Esophagus squamous epithelium (tissue), 4 donors: ENCODE measurements around the gene BEND4.

Experiments used
- POLR2A ChIP-seq, 4 donors: fragments of 450-650 bp; IDR thresholded peaks; one replicate each; pipeline ENCODE4 v1.6.1; 2017; ENCODE audit warnings: antibody characterized with exemption in 4 of 4, mild to moderate bottlenecking in 4 of 4, moderate library complexity in 3 of 4
- TF ChIP-seq, protein P1 (sequence below), 6 experiments: fragments of 450-650 bp in 4 of 6; fragments of 200-600 bp in 2 of 6; sonication (generic) in 2 of 6; IDR thresholded peaks; one replicate each; pipeline ENCODE4 v1.5.1; 2016 to 2019; ENCODE audit warnings: antibody characterized with exemption in 6 of 6, mild to moderate bottlenecking in 4 of 6, moderate library complexity in 4 of 6

DNA sequence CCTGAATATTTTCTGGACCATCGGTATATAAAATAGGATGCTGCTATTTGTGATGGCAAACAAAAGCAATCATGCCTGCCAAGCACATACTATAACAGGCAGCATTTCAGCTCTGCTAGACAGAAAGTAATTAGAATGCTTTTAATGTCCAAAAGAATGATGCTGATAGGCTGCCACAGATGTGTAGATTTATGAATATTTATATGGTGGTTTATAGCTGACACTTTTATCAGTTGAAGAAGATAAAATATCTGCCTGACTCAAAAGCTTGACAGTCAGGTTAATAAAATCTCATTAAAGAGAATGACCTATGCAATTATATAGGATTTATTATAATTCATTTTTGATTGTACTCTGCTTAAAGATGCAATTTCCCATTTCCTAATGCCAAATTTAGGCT is 4.0 kb downstream of the BEND4 start:
- TF ChIP-seq, protein P1, sequence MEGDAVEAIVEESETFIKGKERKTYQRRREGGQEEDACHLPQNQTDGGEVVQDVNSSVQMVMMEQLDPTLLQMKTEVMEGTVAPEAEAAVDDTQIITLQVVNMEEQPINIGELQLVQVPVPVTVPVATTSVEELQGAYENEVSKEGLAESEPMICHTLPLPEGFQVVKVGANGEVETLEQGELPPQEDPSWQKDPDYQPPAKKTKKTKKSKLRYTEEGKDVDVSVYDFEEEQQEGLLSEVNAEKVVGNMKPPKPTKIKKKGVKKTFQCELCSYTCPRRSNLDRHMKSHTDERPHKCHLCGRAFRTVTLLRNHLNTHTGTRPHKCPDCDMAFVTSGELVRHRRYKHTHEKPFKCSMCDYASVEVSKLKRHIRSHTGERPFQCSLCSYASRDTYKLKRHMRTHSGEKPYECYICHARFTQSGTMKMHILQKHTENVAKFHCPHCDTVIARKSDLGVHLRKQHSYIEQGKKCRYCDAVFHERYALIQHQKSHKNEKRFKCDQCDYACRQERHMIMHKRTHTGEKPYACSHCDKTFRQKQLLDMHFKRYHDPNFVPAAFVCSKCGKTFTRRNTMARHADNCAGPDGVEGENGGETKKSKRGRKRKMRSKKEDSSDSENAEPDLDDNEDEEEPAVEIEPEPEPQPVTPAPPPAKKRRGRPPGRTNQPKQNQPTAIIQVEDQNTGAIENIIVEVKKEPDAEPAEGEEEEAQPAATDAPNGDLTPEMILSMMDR (IDR thresholded peaks at IDR 0.05), result no peak
- TF ChIP-seq POLR2A (IDR thresholded peaks at IDR 0.05), result no peak
